OCI-LY3 (cell line): ENCODE results near the gene TNS3.

ENCODE experiments used
- CTCF ChIP-seq: fragments of 200-600, 300-600 bp; sonication (generic); IDR thresholded peaks from 2 replicates; pipeline ENCODE4 v1.5.1; 2014; ENCODE audit warnings: antibody characterized with exemption, low read length, low read depth
- EZH2phosphoT487 ChIP-seq: fragments of 200-600 bp; shearing (Covaris generic); IDR thresholded peaks from 2 replicates; pipeline ENCODE4 v1.6.1; 2018; ENCODE audit warnings: antibody characterized with exemption, mixed run types, low read depth

- no peak for TF ChIP-seq CTCF
- no peak for TF ChIP-seq EZH2phosphoT487
Measured at GRCh38 chr7:47362984-47363383, 218.9 kb downstream of the TNS3 start.
